PFSK-1 (cell line): ENCODE results near the gene MCM6.

Experiments used
- POLR2AphosphoS5 ChIP-seq: IDR thresholded peaks from 2 replicates; pipeline ENCODE4 v1.6.1; 2012; ENCODE audit warnings: low read depth, mild to moderate bottlenecking, control low read depth, low read length, moderate library complexity
- REST ChIP-seq, 2 experiments: IDR thresholded peaks; 2 replicates each; pipeline versions ENCODE4 v1.6.1 to v1.8.0; 2011 to 2012; ENCODE audit warnings: low read depth in 2 of 2, low read length in 2 of 2, control low read depth in 1 of 2, inconsistent platforms in 1 of 2, mild to moderate bottlenecking in 1 of 2, moderate library complexity in 1 of 2; ENCODE audit not compliant: insufficient read depth in 1 of 2
- TAF1 ChIP-seq: IDR thresholded peaks from 2 replicates; pipeline ENCODE4 v1.6.1; 2012; ENCODE audit warnings: low read length, control low read depth, borderline replicate concordance; ENCODE audit not compliant: insufficient read depth

GRCh38 chr2:135909976-135910375 is 33.7 kb upstream of the MCM6 start:
- TF ChIP-seq TAF1: no peak
- no peak for TF ChIP-seq POLR2AphosphoS5
- TF ChIP-seq REST (IDR thresholded peaks at IDR 0.05; ENCODE audit: insufficient read depth in 1 of 2, low read depth in 2 of 2, low read length in 2 of 2): no peak
